Measurements from ENCODE around the gene CNOT8.

DNA sequence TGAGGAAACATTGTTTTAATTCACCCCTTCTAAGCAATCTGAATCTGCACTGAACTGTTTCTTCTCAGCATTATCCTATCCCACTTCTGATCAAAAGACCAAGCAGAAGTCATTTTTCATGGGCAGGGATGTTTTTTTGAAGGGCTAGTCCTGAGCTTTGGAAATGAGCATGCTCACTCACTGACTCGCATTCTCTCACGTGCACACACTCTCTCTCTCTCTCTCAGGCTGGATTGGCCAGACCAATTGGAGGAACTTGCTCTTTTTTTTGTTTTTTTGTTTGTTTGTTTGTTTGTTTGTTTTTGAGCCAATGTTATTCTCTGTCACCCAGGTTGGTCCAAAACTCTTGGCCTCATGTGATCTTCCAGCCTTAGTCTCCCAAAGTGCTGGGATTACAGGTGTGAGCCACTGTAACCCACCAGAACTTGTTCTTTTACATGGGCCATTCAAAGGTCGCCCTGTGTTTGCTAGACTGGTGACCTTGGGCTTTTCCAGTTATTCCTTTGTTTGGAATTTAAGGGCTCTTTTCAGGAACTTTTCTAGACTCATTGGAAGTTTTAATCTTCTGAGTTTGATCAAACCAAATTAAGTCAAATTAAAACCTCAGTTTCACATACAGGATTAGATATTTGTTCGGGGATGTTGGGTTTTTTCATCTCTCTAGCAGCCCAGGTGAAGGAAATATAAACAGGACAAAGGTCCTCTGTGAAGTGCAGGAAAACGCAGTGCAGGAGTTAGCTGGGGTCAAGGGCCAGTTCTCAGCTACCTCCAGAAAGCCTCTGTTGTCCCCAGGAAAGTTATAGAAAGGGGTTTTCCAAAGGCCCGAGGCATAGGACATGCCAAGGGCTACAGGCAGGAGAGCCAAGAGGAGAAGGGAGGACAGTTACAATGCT is 21.2 kb upstream of the CNOT8 start:
- TF ChIP-seq CTCF (IDR thresholded peaks at IDR 0.05) = no peak
- no peak for TF ChIP-seq ZFX (IDR thresholded peaks at IDR 0.05; ENCODE audit: borderline replicate concordance)

Measured in 22Rv1 (cell line).